HFF-Myc (cell line): ENCODE data around the gene CD96.

Source experiments
- DNase-seq: peaks from one replicate; pipeline ENCODE4 v3.0.0-alpha.2; 2011; ENCODE audit warnings: low read depth; ENCODE audit errors: extremely low read depth
- H3K4me3 ChIP-seq: replicated peaks from 2 replicates; pipeline ENCODE4 v1.5.1; 2011; ENCODE audit warnings: low read depth, mild to moderate bottlenecking, control low read depth, low read length
- TF ChIP-seq, protein P1 (sequence below): IDR thresholded peaks from 2 replicates; pipeline ENCODE4 v1.5.1; 2012; ENCODE audit warnings: mild to moderate bottlenecking, low read depth, low read length, control low read depth; ENCODE audit errors: missing control alignments

The CD96 gene

DNA sequence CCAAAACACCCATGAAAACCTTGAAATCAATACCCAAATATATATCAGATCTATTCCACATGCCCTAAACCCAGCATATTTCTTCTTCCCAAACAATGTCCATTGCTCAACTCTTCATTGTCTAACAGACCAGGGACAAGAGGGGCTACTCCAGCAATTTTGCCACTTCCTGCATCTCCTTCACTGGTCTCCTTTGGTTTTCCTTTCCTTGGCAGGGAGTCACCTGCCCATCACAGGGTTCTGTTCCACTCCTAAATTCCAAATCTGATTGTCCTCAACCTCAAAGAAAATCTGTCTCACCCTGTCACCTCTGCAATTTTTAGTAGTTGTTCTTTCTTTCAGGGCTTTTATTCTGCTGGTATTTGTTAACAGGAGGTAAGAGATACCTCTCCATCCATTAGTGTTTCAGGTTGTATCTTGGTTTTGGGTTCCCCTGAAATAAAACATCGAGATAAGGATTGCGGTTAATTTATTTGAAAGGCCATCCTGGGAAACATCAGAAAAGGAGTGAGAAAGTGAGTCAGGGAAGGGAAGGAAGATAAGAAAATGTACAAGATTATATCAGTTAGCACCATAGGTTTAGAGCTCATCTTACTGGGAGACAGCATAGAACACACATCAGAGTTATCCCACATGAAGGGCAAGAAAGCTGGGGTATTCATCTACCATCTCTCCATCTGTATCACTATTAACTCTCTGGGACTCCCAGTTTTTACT lies 39.6 kb downstream of the CD96 start:
- DNase-seq: no peak
- no peak overlapping the region for H3K4me3 ChIP-seq
- TF ChIP-seq, protein P1, sequence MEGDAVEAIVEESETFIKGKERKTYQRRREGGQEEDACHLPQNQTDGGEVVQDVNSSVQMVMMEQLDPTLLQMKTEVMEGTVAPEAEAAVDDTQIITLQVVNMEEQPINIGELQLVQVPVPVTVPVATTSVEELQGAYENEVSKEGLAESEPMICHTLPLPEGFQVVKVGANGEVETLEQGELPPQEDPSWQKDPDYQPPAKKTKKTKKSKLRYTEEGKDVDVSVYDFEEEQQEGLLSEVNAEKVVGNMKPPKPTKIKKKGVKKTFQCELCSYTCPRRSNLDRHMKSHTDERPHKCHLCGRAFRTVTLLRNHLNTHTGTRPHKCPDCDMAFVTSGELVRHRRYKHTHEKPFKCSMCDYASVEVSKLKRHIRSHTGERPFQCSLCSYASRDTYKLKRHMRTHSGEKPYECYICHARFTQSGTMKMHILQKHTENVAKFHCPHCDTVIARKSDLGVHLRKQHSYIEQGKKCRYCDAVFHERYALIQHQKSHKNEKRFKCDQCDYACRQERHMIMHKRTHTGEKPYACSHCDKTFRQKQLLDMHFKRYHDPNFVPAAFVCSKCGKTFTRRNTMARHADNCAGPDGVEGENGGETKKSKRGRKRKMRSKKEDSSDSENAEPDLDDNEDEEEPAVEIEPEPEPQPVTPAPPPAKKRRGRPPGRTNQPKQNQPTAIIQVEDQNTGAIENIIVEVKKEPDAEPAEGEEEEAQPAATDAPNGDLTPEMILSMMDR: no peak

DNA sequence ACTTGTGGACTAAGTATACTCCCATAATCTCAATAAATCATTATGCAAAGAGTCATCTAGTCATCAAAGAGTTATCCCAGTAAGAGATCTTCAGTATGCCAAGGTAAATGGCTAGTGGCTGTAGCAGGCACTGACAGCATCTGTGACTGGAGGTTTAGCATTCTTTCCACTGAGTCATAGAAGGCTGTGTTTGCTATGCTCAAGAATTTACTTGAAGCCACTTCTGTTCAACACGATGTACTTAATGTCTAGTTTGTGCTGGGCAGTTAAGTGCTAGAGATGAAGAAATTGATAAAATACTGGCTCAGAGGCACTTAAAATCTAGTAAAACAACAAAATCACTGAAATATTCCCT lies 40.1 kb downstream of the CD96 start:
- no peak overlapping the region for H3K4me3 ChIP-seq
- DNase-seq: peak; percentile 52
- TF ChIP-seq, protein P1: no peak

DNA sequence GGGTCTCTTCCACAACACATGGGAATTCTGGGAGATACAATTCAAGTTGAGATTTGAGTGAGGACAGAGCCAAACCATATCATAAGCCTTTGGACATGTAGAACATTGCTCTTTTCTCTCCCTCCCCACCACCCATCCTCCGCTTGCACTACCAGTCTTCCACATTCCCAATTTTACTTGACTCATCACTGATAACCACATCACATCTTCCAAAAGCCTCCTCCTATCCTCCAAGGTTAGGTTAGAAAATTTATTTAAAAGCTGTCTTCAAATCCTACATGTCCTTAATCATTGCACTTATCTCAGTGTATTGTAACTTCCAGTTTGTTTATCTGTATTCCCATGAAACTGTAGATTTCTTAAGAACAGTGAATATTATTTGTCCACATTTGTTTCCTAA lies 42.7 kb downstream of the CD96 start:
- DNase-seq: no peak
- TF ChIP-seq, protein P1: no peak
- H3K4me3 ChIP-seq: no peak overlapping the region

DNA sequence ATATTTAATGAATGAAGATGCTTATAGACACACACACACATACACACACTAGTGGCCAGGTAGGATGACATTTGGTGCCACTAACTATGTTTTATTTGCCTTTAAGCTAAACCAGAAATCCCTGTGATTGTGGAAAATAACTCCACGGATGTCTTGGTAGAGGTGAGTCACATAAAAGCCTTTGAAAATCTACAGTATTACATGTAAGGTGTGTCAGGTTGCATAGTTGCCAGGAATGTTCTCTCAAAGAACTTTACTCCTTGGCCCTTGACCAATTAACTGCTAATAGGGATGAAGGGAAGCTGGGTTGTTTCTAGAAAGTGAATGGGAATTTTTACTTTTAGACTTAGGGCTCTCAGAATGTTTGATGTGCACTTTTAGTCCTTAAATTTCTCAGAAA lies 43.2 kb downstream of the CD96 start:
- no peak overlapping the region for H3K4me3 ChIP-seq
- no peak for DNase-seq

DNA sequence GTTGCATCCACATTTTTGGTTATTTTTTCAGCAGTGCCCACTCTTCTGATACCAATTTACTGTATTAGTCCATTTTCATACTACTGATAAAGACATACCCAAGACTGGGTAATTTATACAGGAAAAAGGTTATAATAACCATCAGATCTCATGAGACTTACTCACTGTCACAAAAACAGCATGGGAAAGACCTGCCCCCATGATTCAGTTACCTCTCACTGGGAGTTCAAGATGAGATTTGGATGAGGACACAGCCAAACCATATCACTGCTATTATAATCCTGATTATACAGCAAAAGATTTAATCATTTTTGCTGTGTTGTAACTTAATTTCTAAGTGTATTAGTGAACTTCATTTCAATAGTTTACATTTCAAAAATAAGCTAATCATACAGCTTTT lies 46.5 kb downstream of the CD96 start:
- DNase-seq: no peak
- H3K4me3 ChIP-seq: no peak overlapping the region
- TF ChIP-seq, protein P1: no peak

More for the DNA sequence above, 43.2 kb downstream of the CD96 start:
- TF ChIP-seq, protein P1: no peak

DNA sequence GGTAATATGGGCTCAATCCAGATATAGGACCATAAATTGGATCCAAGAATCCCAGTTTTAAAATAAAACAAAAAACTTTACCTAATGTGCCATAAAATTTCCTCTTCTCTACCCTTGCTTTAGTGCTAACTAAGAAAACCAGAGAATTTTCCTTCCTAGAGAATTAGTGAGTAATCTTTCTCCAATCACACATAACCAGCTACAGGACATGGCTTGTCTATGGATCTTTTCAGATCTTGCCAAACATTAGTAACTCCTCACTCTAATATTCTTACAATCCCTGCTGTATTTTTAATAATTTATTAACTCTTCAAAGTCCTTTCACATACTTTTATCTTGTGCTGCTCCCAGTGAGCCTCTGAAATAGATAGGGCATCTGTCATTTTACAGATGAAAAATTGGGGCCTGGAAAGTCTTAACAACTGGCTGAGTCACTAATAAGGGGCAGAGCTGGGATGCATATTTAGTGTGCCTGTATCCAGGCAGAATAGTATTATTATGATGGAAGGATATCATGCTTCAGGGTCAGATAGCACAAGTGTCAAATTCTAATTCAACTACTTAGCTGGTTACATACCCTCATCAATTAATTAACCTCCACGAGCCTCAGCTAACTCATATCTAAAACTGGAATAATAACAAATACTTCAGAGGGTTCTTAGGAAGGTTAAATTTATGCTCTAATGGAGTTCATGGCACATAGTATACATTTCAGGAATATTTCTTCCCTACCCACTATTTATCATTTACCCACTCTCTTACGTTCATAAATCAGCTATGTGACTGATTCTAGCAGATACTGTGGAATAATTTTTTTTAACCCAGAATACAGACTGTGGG lies 47.5 kb downstream of the CD96 start:
- no peak overlapping the region for H3K4me3 ChIP-seq
- no peak for DNase-seq
- TF ChIP-seq, protein P1: no peak
